Adrenal gland (tissue), 5 donors: ENCODE data around the gene DDX41.

Experiments
- CTCF ChIP-seq, 6 experiments: fragments of 450-650 bp in 4 of 6; fragments of 200-600 bp in 2 of 6; sonication (generic) in 1 of 6; IDR thresholded peaks; 1 replicate in 5 of 6; 2 replicates in 1 of 6; pipeline versions ENCODE4 v1.5.1 to v1.8.0; 2016 to 2021; ENCODE audit warnings: antibody characterized with exemption in 6 of 6, mild to moderate bottlenecking in 2 of 6, moderate library complexity in 1 of 6
- POLR2A ChIP-seq, 2 donors: fragments of 450-650 bp; IDR thresholded peaks; one replicate each; pipeline ENCODE4 v1.6.1; 2017; ENCODE audit warnings: antibody characterized with exemption in 2 of 2, mild to moderate bottlenecking in 2 of 2, moderate library complexity in 1 of 2
- donor health status: DM: no; HTN: no; CAD: no.

- TF ChIP-seq POLR2A (IDR thresholded peaks at IDR 0.05) (no peak), CTCF (IDR thresholded peaks at IDR 0.05) (no peak)
These were observed 28.8 kb downstream of the DDX41 start for GRCh38 chr5:177487975-177488374.
